ENCODE results near the gene ZNF579. TPM values are rescaled to one million over a fixed set of nuclear protein-coding genes. Genes with fewer than 3 reads are reported as not detected.

ZNF579 gene
- total and polyA plus RNA-seq, 2 of the 13 experiments (the other 11 are each of a cell fraction or from before 2014, with no cell fraction given): 2.1 to 2.9 TPM

GRCh38 chr19:55553217-55554182 lies 27.1 kb downstream of the ZNF579 start (continued):
- TF ChIP-seq ETS1 (CRISPR knock-in tag; IDR thresholded peaks at IDR 0.05) (no peak), ZNF570 (CRISPR knock-in tag; IDR thresholded peaks at IDR 0.05; ENCODE audit: borderline replicate concordance) (no peak), CC2D1A (CRISPR knock-in tag; IDR thresholded peaks at IDR 0.05) (no peak), KDM6A (CRISPR knock-in tag; IDR thresholded peaks at IDR 0.05; ENCODE audit: low read depth) (no peak), NCOA1 (CRISPR knock-in tag; IDR thresholded peaks at IDR 0.05) (no peak), CEBPB (IDR thresholded peaks at IDR 0.05; ENCODE audit: borderline replicate concordance, low read depth, low read length) (peak; percentile 76; the same call in 1 of the 2 replicates), ZNF264 (CRISPR knock-in tag; IDR thresholded peaks at IDR 0.05) (no peak), ATF7-NPFF (CRISPR knock-in tag; IDR thresholded peaks at IDR 0.05; ENCODE audit: low read depth) (no peak), RELA (CRISPR knock-in tag; IDR thresholded peaks at IDR 0.05) (no peak), TAF15 (IDR thresholded peaks at IDR 0.05; ENCODE audit: low read depth, low read length, poor library complexity, severe bottlenecking) (no peak), ETV6 (CRISPR knock-in tag; conservative IDR thresholded peaks at IDR 0.05) (no peak), YEATS4 (CRISPR knock-in tag; IDR thresholded peaks at IDR 0.05; ENCODE audit: borderline replicate concordance) (no peak), ZFP36L2 (CRISPR knock-in tag; IDR thresholded peaks at IDR 0.05) (no peak), TFAP4 (IDR thresholded peaks at IDR 0.05; ENCODE audit: borderline replicate concordance, low read depth) (0 out of 2 replicates have a peak, but pooled peaks have one; percentile 28), XRCC5 (optimal IDR thresholded peaks at IDR 0.05; ENCODE audit: low read length) (no peak), ATAD3A (CRISPR knock-in tag; IDR thresholded peaks at IDR 0.05) (no peak), ZNF318 (CRISPR knock-in tag; IDR thresholded peaks at IDR 0.05) (no peak), SETDB1 (CRISPR knock-in tag; IDR thresholded peaks at IDR 0.05; ENCODE audit: borderline replicate concordance) (no peak), ZSCAN29 (CRISPR knock-in tag; conservative IDR thresholded peaks at IDR 0.05) (no peak), POGZ (CRISPR knock-in tag; IDR thresholded peaks at IDR 0.05) (no peak; the same call in 1 of the 2 replicates)
